Bronchial epithelial cell (primary cell): ENCODE measurements around the gene MLH3. TPM values are rescaled to one million over a fixed set of nuclear protein-coding genes. Genes with fewer than 3 reads are reported as not detected.

Experiments used
- DNase-seq: peaks from one replicate; pipeline ENCODE4 v3.0.0-alpha.2; 2010; ENCODE audit warnings: low read depth
- FAIRE-seq: peaks from 2 replicates; lab custom pipeline; 2011; peaks lifted over from hg19 to GRCh38; lab: Jason Lieb, UNC
- H3K27me3 ChIP-seq: 2 replicates; pipeline ENCODE4 v1.5.1; 2011; ENCODE audit warnings: low read length; ENCODE audit not compliant: control insufficient read depth, insufficient read depth
- H3K36me3 ChIP-seq: 2 replicates; pipeline ENCODE4 v1.5.1; 2011; ENCODE audit warnings: low read length; ENCODE audit not compliant: control insufficient read depth, insufficient read depth
- H3K4me3 ChIP-seq: 2 replicates; pipeline ENCODE4 v1.5.1; 2011; ENCODE audit warnings: mild to moderate bottlenecking, low read depth, low read length, control low read depth
- total RNA-seq: library from RNA; depleted of rRNA; stranded (reverse); fragments of >200 nt; gene quantifications from 2 replicates; pipeline ENCODE4 v1.2.1, GENCODE V29; 2014
- TF ChIP-seq, protein P1 (sequence below): IDR thresholded peaks from 2 replicates; pipeline ENCODE4 v1.5.1; 2011; ENCODE audit warnings: mild to moderate bottlenecking, moderate library complexity, low read length, control low read depth, inconsistent platforms; ENCODE audit not compliant: insufficient read depth, severe bottlenecking

Gene MLH3
- total RNA-seq, 1 donor from 2014 or later = 24.0 TPM

DNA sequence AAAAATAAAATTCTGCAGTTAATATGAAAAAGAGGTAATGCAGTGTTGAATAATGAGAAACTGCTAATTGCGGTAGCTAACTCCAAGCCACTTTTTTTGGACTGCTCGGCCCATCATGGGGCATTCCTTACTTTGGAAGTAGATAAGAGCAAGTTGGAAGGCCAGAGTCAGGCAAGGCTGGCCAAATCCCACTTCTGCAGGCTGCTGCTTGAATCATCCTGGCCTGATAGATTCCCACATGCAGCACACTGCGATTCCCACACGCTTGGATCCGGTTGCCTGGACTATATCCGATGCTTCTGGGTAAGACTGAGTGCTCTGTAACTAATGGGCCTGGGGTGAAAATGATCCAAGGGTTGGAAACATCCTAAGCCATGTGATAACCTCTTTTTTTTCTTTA, 38.0 kb downstream of the MLH3 start:
- no peak for DNase-seq
- TF ChIP-seq, protein P1, sequence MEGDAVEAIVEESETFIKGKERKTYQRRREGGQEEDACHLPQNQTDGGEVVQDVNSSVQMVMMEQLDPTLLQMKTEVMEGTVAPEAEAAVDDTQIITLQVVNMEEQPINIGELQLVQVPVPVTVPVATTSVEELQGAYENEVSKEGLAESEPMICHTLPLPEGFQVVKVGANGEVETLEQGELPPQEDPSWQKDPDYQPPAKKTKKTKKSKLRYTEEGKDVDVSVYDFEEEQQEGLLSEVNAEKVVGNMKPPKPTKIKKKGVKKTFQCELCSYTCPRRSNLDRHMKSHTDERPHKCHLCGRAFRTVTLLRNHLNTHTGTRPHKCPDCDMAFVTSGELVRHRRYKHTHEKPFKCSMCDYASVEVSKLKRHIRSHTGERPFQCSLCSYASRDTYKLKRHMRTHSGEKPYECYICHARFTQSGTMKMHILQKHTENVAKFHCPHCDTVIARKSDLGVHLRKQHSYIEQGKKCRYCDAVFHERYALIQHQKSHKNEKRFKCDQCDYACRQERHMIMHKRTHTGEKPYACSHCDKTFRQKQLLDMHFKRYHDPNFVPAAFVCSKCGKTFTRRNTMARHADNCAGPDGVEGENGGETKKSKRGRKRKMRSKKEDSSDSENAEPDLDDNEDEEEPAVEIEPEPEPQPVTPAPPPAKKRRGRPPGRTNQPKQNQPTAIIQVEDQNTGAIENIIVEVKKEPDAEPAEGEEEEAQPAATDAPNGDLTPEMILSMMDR = no peak
- no peaks in the 10 kb centered on the region for H3K27me3 ChIP-seq
- FAIRE-seq = no peak
- peaks cover 15% of the 10 kb centered on the region for H3K36me3 ChIP-seq
- H3K4me3 ChIP-seq = no peak overlapping the region

DNA sequence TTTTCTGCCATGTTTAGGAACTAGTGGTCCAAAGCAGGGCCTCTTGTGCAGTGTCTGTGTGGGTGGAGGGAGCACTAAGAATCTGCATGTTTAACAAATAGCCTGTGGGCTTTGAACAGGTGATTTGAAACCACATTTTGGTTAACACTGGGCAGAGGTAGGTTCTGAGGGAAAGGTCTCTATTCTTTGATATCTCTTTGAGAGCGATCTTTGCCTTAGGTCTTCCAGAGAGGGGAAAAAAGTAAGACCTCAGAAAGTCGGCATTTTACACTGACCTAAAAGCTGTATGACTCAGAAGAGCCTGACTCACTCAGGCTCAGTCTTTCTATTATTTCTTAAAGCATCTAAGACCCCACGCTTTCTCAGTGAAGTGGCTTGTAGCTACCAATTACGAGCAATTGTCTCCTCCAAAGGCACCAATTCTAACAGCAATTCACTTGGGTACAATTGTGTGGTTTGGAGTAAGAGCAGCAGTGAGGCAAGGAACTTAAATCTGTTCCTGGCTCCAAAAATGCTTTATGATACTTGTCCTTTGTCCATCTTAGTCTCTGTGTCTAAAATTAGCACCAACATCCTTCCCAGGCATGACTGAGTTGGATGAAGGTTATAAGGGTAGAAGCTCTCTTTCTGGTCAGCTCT, 39.8 kb downstream of the MLH3 start:
- TF ChIP-seq, protein P1 = no peak
- Histone ChIP-seq H3K4me3 (no peak overlapping the region), H3K36me3 (peaks cover 14% of the 10 kb centered on the region), H3K27me3 (no peaks in the 10 kb centered on the region)
- peak; percentile 59 for DNase-seq
- no peak for FAIRE-seq

DNA sequence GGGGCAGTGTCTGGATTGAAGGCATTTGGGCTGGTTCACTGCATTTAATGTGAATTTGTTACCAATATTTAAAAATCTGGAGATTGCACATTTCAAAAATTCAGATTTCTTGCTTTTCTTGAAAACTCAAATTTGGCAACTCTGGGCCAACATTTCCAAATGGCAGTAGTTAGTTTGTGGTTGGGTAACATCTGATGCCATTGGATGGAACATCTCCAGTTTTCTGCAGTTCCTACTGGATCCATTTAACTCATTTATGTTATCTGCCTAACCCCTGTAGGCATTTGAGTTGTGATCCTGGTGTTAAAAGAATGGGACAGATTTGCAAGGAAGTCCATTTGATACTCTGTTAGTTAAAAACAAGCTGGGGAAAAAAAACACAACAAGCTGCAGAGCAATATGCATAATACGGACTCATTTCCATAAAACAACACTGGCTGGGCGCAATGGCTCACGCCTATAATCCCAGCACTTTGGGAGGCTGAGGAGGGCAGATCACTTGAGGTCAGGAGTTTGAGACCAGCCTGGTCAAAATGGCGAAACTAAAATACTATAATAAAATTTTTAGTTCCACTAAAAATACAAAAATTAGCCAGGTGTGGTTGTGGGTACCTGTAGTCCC, 40.7 kb downstream of the MLH3 start:
- TF ChIP-seq, protein P1 = no peak
- H3K36me3 ChIP-seq = peaks cover 20% of the 10 kb centered on the region
- DNase-seq (no peak), FAIRE-seq (no peak)
- H3K27me3 ChIP-seq = no peaks in the 10 kb centered on the region
- no peak overlapping the region for H3K4me3 ChIP-seq

DNA sequence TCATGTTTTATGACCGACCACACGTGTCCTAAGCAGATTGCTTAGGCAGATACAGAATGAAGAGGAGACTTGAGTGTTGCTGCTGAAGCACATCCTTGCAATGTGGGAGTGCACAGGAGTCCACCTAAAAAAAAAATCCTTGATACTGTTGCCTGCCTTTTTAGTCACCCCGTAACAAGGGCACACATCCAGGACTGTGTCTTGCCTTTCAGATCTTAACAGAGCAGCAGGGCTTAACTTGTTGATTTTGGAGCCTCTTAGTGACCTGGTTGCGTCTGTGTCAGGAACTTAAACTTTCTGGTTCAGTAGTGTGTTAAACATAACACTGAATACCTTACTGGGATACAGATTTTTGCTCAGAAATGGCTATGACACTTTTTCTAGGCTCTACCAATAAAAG, 42.1 kb downstream of the MLH3 start:
- no peak for FAIRE-seq
- DNase-seq = no peak
- Histone ChIP-seq H3K36me3 (peaks cover 20% of the 10 kb centered on the region), H3K4me3 (no peak overlapping the region), H3K27me3 (no peaks in the 10 kb centered on the region)
- TF ChIP-seq, protein P1 = no peak

DNA sequence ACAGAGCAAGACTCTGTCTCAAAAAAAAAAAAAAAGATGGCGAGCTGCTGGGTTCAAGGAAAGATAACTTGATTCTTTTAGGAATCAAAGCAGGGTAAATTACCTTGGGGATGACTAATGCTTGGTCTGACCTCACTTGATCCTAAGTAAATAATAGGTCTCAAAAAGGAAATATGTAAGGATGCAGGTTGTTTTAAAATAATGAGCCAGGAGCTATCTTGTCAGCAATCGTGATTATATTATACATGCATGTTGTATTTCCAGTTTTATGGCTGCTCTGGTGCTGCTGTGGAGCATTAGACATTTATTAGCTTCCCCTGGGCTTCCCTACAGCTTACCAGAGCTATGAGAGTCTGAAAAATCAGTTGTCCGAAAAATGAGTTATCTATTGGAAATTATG, 45.9 kb downstream of the MLH3 start:
- H3K27me3 ChIP-seq = no peaks in the 10 kb centered on the region
- no peak overlapping the region for H3K4me3 ChIP-seq
- TF ChIP-seq, protein P1 = no peak
- FAIRE-seq (no peak), DNase-seq (peak; percentile 54)
- peaks cover 20% of the 10 kb centered on the region for H3K36me3 ChIP-seq
